ENCODE results near the gene FOXR2.

The FOXR2 gene

GRCh38 chrX:55648434-55648833, 25.2 kb downstream of the FOXR2 start:
- Histone ChIP-seq H3K9me3 (ENCODE audit: control insufficient read depth, insufficient read depth, low read depth, low read length) (peaks cover 39% of the 10 kb centered on the region; the same call in 1 of the 2 replicates), H3K4me1 (ENCODE audit: control insufficient read depth, insufficient read depth, low read length) (no peaks in the 10 kb centered on the region), H3K27me3 (ENCODE audit: control insufficient read depth, insufficient read depth, low read length) (no peaks in the 10 kb centered on the region; the same call in 1 of the 2 replicates), H3K4me3 (ENCODE audit: low read depth, low read length) (no peak overlapping the region), H3K27ac (ENCODE audit: low read depth, low read length) (no peak overlapping the region), H3K9ac (ENCODE audit: low read length) (no peak overlapping the region), H3K36me3 (ENCODE audit: control insufficient read depth, insufficient read depth, low read length) (no peaks in the 10 kb centered on the region)

- H3K4me1 ChIP-seq (ENCODE audit: control insufficient read depth, insufficient read depth, low read length) = no peaks in the 10 kb centered on the region
- H3K36me3 ChIP-seq (ENCODE audit: control insufficient read depth, insufficient read depth, low read length) = no peaks in the 10 kb centered on the region
- H3K4me3 ChIP-seq (ENCODE audit: low read depth, low read length) = no peak overlapping the region
- H3K9me3 ChIP-seq (ENCODE audit: control insufficient read depth, insufficient read depth, low read depth, low read length) = peaks cover 46% of the 10 kb centered on the region; the same call in 1 of the 2 replicates
- H3K9ac ChIP-seq (ENCODE audit: low read length) = no peak overlapping the region
- no peaks in the 10 kb centered on the region; the same call in 1 of the 2 replicates for H3K27me3 ChIP-seq (ENCODE audit: control insufficient read depth, insufficient read depth, low read length)
- no peak overlapping the region for H3K27ac ChIP-seq (ENCODE audit: low read depth, low read length)
Measured at GRCh38 chrX:55659931-55660330, 36.7 kb downstream of the FOXR2 start.

- Histone ChIP-seq H3K9ac (ENCODE audit: low read length) (no peak overlapping the region), H3K4me1 (ENCODE audit: control insufficient read depth, insufficient read depth, low read length) (no peaks in the 10 kb centered on the region), H3K9me3 (ENCODE audit: control insufficient read depth, insufficient read depth, low read depth, low read length) (peaks cover 40% of the 10 kb centered on the region; the same call in 1 of the 2 replicates), H3K4me3 (ENCODE audit: low read depth, low read length) (no peak overlapping the region), H3K27me3 (ENCODE audit: control insufficient read depth, insufficient read depth, low read length) (no peaks in the 10 kb centered on the region; the same call in 1 of the 2 replicates), H3K36me3 (ENCODE audit: control insufficient read depth, insufficient read depth, low read length) (no peaks in the 10 kb centered on the region), H3K27ac (ENCODE audit: low read depth, low read length) (no peak overlapping the region)
Measured at GRCh38 chrX:55663584-55663983, 40.4 kb downstream of the FOXR2 start.

- H3K4me1 ChIP-seq (ENCODE audit: control insufficient read depth, insufficient read depth, low read length) = no peaks in the 10 kb centered on the region
- no peaks in the 10 kb centered on the region; the same call in 1 of the 2 replicates for H3K27me3 ChIP-seq (ENCODE audit: control insufficient read depth, insufficient read depth, low read length)
- H3K9ac ChIP-seq (ENCODE audit: low read length) = no peak overlapping the region
Measured at GRCh38 chrX:55668084-55668483, 44.9 kb downstream of the FOXR2 start.

More at GRCh38 chrX:55668084-55668483, 44.9 kb downstream of the FOXR2 start:
- Histone ChIP-seq H3K27ac (ENCODE audit: low read depth, low read length) (no peak overlapping the region), H3K36me3 (ENCODE audit: control insufficient read depth, insufficient read depth, low read length) (no peaks in the 10 kb centered on the region), H3K4me3 (ENCODE audit: low read depth, low read length) (no peak overlapping the region), H3K9me3 (ENCODE audit: control insufficient read depth, insufficient read depth, low read depth, low read length) (peaks cover 23% of the 10 kb centered on the region; the same call in 1 of the 2 replicates)

Measured in HUES6 (cell line).